AG09309 (cell line): Measurements from ENCODE around the gene TECPR2.
"Not testable (repeated sequence)": the region's sequence is repeated elsewhere in the genome, so short reads cannot be mapped to it uniquely, and the experiment has no call there.

Source experiments
- DNase-seq: peaks from one replicate; pipeline ENCODE4 v3.0.0-alpha.2; 2010; ENCODE audit warnings: low read depth
- H3K4me3 ChIP-seq: 2 replicates; pipeline ENCODE4 v1.5.1; 2011; ENCODE audit warnings: mild to moderate bottlenecking, low read depth, low read length, moderate library complexity; ENCODE audit not compliant: control insufficient read depth
- CTCF ChIP-seq: IDR thresholded peaks from 2 replicates; pipeline ENCODE4 v1.5.1; 2011; ENCODE audit warnings: mild to moderate bottlenecking, low read depth, low read length, inconsistent platforms; ENCODE audit not compliant: insufficient read depth, control insufficient read depth; ENCODE audit errors: missing control alignments

The TECPR2 gene

GRCh38 chr14:102516531-102517391, 154.0 kb downstream of the TECPR2 start:
- H3K4me3 ChIP-seq: peak overlapping the region; percentile 44
- TF ChIP-seq CTCF: peak; percentile 46
- no peak for DNase-seq

GRCh38 chr14:102517392-102518062, 154.8 kb downstream of the TECPR2 start:
- TF ChIP-seq CTCF: no peak
- H3K4me3 ChIP-seq: peak overlapping the region; percentile 44
- no peak for DNase-seq

- DNase-seq: no peak
These were observed 155.4 kb downstream of the TECPR2 start for GRCh38 chr14:102518063-102518648.

GRCh38 chr14:102519709-102520108, 157.0 kb downstream of the TECPR2 start:
- not testable (repeated sequence) for H3K4me3 ChIP-seq, DNase-seq

More at GRCh38 chr14:102518063-102518648, 155.4 kb downstream of the TECPR2 start:
- H3K4me3 ChIP-seq: no peak overlapping the region
- no peak for TF ChIP-seq CTCF

- H3K4me3 ChIP-seq: no peak overlapping the region
- TF ChIP-seq CTCF: no peak
- no peak for DNase-seq
These were observed 160.4 kb downstream of the TECPR2 start for GRCh38 chr14:102523200-102523568.

GRCh38 chr14:102523569-102524450, 161.1 kb downstream of the TECPR2 start:
- peak overlapping the region; percentile 93 for H3K4me3 ChIP-seq
- TF ChIP-seq CTCF: no peak
- DNase-seq: no peak
